ENCODE data around the gene RBM42.
A peak's percentile ranks its signal among the peaks of the same experiment; 100 is the strongest.

The RBM42 gene

GRCh38 chr19:35607661-35608060, 21.2 kb upstream of the RBM42 start:
- Histone ChIP-seq H3K27me3 (ENCODE audit: control insufficient read depth, low read length) (no peaks in the 10 kb centered on the region), H3K27ac (ENCODE audit: low read depth, low read length) (no peak overlapping the region), H3K4me2 (ENCODE audit: low read length) (no peak overlapping the region), H3K4me3 (ENCODE audit: low read length) (no peak overlapping the region), H3K9me2 (replicated peaks; ENCODE audit: control insufficient read depth, low read length) (no peaks in the 10 kb centered on the region), H3K9me3 (ENCODE audit: control insufficient read depth, insufficient read depth, low read length) (peaks cover 4% of the 10 kb centered on the region; the same call in 1 of the 2 replicates), H3K4me1 (ENCODE audit: control insufficient read depth, low read length) (peaks cover 22% of the 10 kb centered on the region), H3F3A (ENCODE audit: control insufficient read depth, insufficient read depth) (no peaks in the 10 kb centered on the region), H3K36me3 (ENCODE audit: control insufficient read depth, low read length) (no peaks in the 10 kb centered on the region), H4K20me1 (ENCODE audit: control insufficient read depth, insufficient read depth, low read depth, low read length) (no peaks in the 10 kb centered on the region), H3K79me2 (ENCODE audit: control insufficient read depth, low read length) (peaks cover under 1% of the 10 kb centered on the region)
- no peak for TF ChIP-seq CTCF (IDR thresholded peaks at IDR 0.05; ENCODE audit: low read depth, low read length, poor library complexity, severe bottlenecking)
- no peak for TF ChIP-seq EZH2phosphoT487 (IDR thresholded peaks at IDR 0.05; ENCODE audit: borderline replicate concordance, low read length)

GRCh38 chr19:35608251-35608650, 20.6 kb upstream of the RBM42 start:
- Histone ChIP-seq H3F3A (ENCODE audit: control insufficient read depth, insufficient read depth) (no peaks in the 10 kb centered on the region), H3K27me3 (ENCODE audit: control insufficient read depth, low read length) (no peaks in the 10 kb centered on the region), H3K4me3 (ENCODE audit: low read length) (no peak overlapping the region), H3K4me1 (ENCODE audit: control insufficient read depth, low read length) (peaks cover 24% of the 10 kb centered on the region), H3K36me3 (ENCODE audit: control insufficient read depth, low read length) (no peaks in the 10 kb centered on the region), H3K4me2 (ENCODE audit: low read length) (no peak overlapping the region), H3K9me3 (ENCODE audit: control insufficient read depth, insufficient read depth, low read length) (peaks cover 4% of the 10 kb centered on the region; the same call in 1 of the 2 replicates), H4K20me1 (ENCODE audit: control insufficient read depth, insufficient read depth, low read depth, low read length) (no peaks in the 10 kb centered on the region), H3K79me2 (ENCODE audit: control insufficient read depth, low read length) (peaks cover 6% of the 10 kb centered on the region), H3K9me2 (replicated peaks; ENCODE audit: control insufficient read depth, low read length) (no peaks in the 10 kb centered on the region), H3K27ac (ENCODE audit: low read depth, low read length) (no peak overlapping the region)
- TF ChIP-seq EZH2phosphoT487 (IDR thresholded peaks at IDR 0.05; ENCODE audit: borderline replicate concordance, low read length) = no peak

- Histone ChIP-seq H3K4me2 (ENCODE audit: low read length) (peak overlapping the region; percentile 27), H3K36me3 (ENCODE audit: control insufficient read depth, low read length) (peaks cover 8% of the 10 kb centered on the region), H3K27ac (ENCODE audit: low read depth, low read length) (no peak overlapping the region)
Observed at GRCh38 chr19:35609851-35610353, 18.9 kb upstream of the RBM42 start.

More at GRCh38 chr19:35609851-35610353, 18.9 kb upstream of the RBM42 start:
- no peak for TF ChIP-seq CTCF (IDR thresholded peaks at IDR 0.05; ENCODE audit: low read depth, low read length, poor library complexity, severe bottlenecking)
- TF ChIP-seq EZH2phosphoT487 (IDR thresholded peaks at IDR 0.05; ENCODE audit: borderline replicate concordance, low read length) = no peak
- H3K79me2 ChIP-seq (ENCODE audit: control insufficient read depth, low read length) = peaks cover 15% of the 10 kb centered on the region
- H3K4me1 ChIP-seq (ENCODE audit: control insufficient read depth, low read length) = peaks cover 28% of the 10 kb centered on the region
- no peaks in the 10 kb centered on the region for H3K9me2 ChIP-seq (replicated peaks; ENCODE audit: control insufficient read depth, low read length)
- no peaks in the 10 kb centered on the region for H4K20me1 ChIP-seq (ENCODE audit: control insufficient read depth, insufficient read depth, low read depth, low read length)
- peaks cover 4% of the 10 kb centered on the region; the same call in 1 of the 2 replicates for H3K9me3 ChIP-seq (ENCODE audit: control insufficient read depth, insufficient read depth, low read length)
- H3F3A ChIP-seq (ENCODE audit: control insufficient read depth, insufficient read depth) = no peaks in the 10 kb centered on the region
- H3K4me3 ChIP-seq (ENCODE audit: low read length) = peak overlapping the region; percentile 16; the same call in 1 of the 2 replicates
- no peaks in the 10 kb centered on the region for H3K27me3 ChIP-seq (ENCODE audit: control insufficient read depth, low read length)

All from DOHH2 (cell line).